Left kidney (tissue), 2 donors: ENCODE results near the gene SPOUT1. TPM values are rescaled to one million over a fixed set of nuclear protein-coding genes. Genes with fewer than 3 reads are reported as not detected.
"Not testable (repeated sequence)": the region's sequence is repeated elsewhere in the genome, so short reads cannot be mapped to it uniquely, and the experiment has no call there.

Source experiments
- DNase-seq: peaks from one replicate; pipeline ENCODE4 v3.0.0-alpha.2; 2013
- polyA plus RNA-seq: library from polyadenylated mRNA; unstranded; fragments of 120-200 nt; gene quantifications from one replicate; pipeline ENCODE4 v1.2.1, GENCODE V29; 2013; ENCODE audit not compliant: insufficient read length

SPOUT1 gene
- polyA plus RNA-seq, 1 donor: 35.3 TPM

DNA sequence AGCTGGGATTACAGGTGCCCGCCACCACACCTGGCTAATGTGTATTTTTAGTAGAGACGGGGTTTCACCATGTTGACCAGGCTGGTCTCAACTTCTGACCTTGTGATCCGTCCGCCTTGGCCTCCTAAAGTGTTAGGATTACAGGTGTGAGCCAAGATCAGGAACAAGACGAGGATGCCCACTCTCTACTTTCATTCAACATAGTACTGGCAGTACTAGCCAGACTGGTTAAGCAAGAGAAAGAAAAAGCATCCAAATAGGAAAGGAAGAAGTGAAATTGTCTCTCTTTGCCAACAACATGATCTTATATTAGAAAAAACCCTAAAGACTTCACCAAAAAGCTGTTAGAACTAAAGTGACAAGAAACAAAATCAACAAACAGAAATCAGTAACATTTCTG is 18.7 kb downstream of the SPOUT1 start:
- no peak for DNase-seq

DNA sequence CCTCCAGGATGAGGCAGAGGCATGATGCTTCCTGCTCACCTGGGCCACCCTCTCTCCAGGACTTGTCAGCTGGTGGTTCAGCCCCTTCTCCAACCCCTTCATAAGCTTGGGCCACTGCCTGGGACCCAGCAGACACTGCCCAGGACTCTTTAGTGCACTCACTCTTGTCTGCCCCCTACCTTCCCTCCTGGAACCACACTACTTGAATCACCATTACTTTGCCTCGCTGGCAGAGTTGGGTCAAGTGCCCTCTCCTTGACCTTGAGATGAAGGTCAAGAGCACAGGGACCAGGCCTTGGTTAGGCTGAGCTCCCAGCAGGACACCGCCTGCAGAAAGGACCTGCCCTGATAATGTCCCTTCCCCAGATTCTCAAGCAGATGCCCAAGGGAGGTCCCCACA is 19.8 kb downstream of the SPOUT1 start:
- DNase-seq: no peak

DNA sequence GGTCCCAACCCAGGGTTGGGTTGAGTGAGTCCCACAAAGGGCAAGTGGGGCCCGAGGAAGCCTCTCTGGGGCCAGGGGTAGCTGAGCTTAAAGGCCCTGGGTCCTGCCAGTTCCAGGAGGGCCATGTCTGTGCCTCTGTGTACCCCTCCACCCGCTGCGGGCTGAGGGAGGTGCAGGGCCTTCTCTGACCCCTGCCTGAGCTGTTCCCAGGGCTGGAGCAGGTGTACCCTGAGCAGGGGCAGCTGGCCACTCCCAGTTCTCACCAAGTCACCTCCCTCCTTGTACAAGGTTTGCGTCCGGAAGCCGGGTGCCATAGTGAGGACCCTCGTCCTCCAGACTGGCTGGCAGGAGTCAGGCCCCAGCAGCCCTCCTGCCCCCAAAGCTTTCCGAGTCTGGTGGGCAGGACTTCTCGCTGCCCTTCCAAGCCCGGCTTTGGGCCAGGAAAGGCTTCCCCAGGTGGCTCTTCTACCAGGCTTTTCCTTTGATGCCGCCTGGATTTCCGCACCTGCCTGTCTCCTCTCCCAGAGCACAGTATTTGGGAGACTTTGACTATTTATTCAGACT is 20.5 kb downstream of the SPOUT1 start:
- DNase-seq: no peak

DNA sequence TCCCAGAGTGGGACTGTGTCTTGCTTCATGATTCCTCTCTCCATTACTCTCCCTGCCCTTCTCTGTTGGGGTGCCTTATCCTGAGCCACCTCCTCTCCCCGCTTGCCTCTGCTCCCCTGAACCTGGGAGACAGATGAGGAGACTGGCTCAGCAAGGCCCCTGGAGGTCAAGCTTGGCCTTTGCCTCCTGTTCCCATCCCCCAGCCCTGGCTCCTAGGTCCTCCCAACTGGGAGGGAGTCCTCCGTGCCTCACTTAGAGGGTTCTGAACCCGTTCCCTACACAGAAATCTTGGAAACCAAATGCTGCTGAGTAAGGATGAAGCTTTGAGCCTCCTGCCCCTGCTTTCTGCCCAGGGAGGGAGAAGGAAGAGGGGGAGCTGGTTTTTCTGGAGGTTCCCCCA is 21.1 kb downstream of the SPOUT1 start:
- no peak for DNase-seq

DNA sequence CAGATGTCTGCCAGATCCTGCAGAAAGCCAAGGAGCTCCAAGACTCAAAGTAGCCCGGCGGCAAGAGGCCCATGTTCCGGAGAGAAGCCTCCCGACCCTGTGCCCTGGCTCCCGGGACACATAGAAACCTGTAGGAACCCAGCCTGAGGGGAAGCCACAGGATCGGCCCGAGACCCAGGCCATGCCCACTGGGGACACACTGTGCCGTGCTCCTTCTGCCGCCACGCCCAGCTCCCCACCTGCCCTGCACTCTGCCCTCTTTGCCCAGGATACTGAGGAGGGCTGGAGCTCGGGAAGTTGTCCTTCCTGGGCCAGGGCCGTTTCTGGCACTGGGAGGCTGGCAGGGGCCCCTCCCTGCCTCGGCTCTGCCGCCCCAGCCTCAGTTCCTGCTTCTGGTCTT is 21.8 kb downstream of the SPOUT1 start:
- DNase-seq: no peak

DNA sequence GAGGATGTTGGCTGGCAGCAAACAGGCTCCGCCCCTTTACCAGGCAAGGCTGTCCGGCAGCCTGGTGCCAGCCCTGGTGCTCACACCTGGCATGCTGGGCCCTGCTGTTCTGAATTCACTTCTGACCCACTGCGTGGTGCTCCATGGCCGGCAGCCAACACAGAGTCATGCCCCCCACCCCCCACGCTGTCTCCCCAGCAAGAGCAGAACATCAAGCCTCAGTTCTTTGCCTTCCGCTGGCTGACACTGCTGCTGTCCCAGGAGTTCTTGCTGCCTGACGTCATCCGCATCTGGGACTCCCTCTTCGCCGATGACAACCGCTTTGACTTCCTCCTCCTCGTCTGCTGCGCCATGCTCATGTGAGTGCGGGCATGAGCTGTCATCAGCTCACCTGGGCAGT is 23.9 kb downstream of the SPOUT1 start:
- DNase-seq: no peak

DNA sequence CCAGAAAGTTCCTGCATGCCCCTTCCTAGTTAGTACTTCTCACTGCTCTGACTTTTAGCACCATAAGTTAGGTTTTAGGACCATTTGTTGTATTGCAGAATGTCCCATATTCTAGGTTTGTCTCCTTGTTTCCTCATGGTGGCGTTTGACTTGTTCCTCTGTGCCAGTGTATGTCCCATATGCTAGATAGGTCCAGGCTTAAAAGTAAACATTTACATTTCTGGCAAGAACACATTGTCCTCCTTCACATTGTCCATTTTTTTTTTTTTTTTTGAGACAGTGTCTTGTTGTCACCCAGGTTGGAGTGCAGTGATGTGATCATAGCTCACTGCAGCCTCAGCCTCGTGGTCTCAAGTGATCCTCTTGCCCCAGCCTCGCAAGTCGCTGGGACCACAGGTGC is 27.1 kb downstream of the SPOUT1 start:
- DNase-seq: no peak

DNA sequence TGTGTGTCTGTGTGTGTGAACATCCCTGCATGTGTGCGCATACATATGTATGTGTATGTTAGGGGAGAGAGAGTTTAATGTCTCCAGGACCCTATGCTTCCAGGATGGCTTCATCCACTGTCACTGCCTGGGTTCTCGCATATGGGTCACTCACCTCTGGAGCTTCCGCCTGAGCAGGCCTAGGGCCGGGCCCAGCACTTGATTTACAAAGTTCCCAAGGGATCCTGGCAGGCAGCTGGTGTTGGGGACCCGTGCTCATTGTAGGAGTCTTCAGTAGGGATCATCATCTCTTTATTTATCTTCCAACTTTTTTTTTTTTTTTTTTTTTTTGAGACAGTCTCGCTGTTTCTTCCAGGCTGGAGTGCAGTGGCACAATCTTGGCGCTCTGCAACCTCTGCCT is 29.5 kb downstream of the SPOUT1 start:
- DNase-seq: no peak

DNA sequence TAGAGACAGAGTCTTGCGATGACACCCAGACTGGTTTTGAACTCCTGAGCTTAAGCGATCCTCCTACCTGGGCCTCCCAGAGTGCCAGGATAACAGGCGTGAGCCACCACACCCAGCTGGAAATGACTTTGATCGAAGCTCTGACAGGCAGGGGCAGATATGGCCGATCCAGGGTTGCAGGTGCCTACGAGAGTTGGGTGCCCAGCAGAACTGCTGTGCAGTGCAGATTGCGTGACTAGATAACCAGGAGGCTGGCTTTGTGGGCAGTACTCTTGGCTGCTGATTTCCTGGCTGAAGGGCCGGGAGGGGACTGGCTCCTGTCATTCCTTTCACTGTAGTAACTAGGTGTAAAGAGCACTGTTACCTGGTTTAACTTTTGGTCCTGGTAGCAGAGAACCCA is 30.7 kb downstream of the SPOUT1 start:
- no peak for DNase-seq

DNA sequence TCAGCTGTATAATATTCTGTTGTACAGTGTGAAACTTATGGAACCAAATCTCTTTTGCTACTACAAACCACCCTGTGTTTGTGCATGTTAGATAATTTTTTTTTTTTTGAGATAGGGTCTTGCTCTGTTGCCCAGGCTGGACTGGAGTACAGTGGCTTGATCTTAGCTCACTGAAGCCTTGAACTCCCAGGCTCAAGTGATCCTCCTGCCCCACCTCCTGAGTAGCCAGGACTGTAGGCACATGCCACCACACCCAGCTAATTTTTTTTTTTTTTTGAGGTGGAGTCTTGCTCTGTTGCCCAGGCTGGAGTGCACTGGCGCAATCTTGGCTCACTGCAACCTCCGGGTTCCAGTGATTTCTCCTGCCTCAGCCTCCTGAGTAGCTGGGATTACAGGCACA is 34.6 kb downstream of the SPOUT1 start:
- not testable (repeated sequence) for DNase-seq

DNA sequence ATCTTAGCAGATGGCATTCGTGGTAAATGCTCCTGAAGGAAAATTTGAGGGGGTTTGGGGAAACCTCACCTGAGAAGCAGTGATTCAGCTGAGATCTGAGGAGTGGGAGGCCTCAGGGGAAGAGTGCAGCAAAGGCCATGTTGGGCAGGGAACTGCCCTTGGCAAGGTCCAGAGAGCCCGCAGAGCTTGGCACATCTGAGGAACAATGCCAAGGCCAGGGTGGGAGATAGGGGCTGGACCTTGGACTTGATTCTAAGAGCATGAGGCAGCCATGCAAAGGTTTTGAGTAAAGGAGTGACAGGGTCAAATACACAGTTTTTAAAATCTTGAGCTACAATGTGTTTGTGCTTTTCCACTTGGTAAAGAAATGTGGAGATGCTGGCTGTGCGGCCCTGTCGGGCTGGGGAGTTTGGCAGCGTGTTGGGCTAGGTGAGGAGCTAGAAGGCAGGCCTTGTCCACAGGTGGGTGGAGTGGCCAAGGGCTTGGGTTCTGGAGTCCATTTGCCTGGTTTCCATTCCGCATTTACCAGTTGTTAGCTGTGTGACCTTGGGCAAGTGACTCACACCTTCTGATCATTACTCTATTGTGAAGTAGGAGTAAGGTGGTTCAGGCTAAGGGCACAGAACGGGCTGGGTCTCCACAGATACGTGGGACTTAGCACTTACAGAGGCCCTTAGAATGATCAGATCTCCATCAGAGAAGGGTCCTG is 36.5 kb downstream of the SPOUT1 start:
- DNase-seq: no peak

DNA sequence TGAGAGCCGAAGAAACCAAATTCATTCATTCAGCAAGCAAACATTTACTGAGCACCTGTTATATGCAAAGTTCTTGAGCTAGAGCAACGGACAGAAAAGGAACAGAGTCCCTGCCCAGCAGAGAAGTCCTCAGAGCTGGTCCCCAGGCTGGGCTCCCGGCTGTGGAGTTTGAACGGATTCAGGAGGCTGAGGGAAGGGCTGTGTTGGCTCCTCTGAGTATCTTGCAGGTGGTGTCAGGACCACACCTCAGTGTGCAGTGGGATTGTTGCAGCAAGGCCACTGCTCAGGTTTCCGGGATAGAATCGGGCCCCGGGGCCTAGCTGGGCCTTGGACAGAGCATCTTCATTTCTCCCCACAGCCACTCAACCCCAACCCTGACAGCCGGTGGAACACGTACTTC is 37.5 kb downstream of the SPOUT1 start:
- DNase-seq: no peak

DNA sequence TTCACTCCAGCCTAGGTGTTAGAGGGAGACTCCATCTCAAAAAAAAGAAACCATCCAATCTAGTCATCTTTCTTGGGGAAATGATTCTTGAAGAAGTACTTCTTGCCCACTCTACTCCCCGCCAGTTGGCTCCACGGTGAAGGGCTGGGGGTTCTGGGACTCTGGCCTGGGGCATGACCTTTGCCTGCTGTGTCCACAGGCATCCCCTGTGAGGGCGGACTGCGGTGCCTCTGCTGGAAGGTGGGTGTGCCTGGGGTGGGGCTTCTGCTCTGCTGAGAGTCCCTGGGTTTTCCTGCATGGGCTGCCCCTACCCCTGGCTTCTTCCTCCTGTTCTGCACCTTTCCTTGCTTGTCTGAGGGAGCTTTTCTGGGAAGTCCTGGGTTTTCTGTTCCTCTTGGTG is 39.1 kb downstream of the SPOUT1 start:
- DNase-seq: no peak

DNA sequence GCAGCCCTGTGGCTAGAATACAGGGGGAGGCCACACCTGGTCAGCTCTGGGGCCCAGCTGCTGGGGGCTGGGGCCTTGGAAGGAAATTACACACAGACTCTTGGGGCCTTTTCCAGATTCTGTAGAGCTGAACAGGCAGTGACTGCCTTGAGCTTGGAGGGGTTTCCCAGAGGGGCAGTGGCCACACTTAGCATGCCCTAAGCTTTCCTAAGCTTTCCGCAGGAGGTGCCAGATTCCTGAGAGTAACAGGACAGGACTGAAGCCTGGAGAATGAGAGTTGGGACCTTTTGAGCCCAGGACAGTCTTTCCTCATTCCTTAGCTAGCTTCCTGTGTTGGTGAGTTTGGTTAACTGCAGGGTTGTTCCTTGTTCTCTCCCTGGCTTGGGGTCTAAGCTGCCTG is 41.1 kb downstream of the SPOUT1 start:
- no peak for DNase-seq

DNA sequence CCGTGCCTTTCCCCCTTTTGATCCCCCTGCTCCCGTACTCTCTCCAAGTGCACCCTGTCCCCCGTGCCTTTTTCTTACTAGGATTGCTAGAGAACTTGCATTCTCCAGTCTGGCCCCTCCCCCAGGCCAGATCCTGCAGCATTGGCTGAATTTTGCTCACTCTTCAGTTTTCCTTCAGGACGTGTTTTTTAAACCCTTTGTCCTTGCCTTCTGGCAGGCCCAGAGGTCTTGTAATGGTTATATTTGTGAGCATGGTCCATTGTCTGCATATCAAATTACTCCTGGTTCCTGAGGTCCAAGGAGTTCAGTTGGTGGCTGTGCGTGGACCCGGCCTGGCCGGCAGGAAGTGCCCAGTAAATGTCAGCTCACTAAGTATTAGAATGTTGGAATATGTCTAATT is 41.9 kb downstream of the SPOUT1 start:
- DNase-seq: no peak

DNA sequence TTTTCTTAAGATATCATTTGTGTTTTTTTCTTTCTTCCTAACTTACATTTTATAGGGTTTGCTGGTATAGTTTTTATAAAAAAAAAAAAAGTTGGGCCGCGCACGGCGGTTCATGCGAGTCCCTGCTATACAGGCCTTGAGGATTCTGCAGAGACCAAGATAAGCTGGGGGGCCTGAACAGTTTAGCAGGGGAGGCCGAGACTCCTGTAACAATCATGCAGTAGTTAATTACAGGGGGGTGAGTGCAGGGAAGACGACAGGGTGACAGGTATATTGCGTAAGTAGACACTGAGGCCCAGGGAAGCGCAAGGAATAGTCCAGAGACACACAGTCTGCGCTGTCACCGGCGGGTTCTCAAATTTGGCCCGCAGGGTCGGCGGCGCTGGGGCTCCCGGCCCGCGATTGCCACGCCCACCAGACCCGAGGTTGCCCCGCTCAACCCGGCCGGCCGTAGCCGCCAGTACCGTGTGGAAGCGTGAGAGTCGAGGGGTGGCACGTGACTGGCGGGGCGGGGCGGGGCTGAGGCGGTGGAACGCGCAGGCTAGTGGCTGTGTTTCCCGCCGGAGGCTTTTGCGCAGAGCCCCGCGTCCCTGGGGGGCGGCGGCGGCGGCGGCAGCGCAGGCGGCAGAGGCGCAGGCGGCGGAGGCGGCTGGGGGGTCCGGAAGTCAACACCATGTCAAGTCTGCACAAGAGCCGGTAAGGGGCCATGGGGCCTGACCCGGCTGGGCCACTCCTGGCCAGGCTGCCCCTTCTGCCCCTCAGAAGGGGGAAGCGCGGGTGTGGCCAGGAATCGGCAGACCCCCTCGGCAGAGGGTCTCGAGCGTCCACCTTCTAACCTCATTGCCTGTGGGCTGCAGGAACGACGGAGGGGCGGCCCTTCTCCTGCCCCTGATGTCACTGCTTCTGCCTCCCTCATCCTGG is 42.7 kb downstream of the SPOUT1 start, which contains the start of gene TBC1D13:
TSS of gene TBC1D13 (plus strand) at position 573 of the 921 bp plus-strand sequence. CDS start at position 674, 101 bp downstream.
- peak; percentile 74 for DNase-seq

DNA sequence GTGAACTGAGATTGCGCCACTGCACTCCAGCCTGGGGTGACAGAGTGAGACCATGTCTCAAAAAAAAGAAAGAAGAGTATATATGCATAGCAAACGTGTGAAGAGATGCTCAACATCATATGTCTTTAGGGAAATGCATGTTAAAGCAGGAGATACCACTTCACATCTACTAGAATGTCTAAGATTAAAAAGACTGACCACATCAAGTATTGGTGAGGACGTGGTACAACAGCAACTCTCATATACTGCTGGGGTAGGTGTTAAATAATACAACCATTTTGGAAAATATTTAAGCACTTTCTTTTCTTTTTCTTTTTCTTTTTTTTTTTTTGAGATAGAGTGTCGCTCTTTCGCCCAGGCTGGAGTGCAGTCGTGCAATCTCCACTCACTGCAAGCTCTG is 44.2 kb downstream of the SPOUT1 start:
- no peak for DNase-seq

DNA sequence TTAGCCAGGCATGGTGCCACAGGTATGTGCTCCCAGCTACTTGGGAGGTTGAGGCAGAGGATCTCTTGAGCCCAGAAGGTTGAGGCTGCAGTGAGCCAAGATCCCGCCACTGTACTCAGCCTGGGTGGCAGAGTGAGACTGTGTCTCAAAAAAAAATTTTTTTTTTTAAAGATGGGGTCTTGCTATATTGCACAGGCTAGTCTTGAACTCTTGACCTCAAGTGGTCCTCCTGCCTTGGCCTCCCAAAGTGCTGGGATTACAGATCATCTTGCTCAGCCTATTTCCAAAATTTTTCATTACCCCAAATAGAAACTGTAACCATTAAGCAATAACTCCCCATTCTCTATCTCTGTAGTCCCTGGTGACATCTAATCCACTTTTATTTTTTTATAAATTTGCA is 46.9 kb downstream of the SPOUT1 start:
- no peak for DNase-seq

DNA sequence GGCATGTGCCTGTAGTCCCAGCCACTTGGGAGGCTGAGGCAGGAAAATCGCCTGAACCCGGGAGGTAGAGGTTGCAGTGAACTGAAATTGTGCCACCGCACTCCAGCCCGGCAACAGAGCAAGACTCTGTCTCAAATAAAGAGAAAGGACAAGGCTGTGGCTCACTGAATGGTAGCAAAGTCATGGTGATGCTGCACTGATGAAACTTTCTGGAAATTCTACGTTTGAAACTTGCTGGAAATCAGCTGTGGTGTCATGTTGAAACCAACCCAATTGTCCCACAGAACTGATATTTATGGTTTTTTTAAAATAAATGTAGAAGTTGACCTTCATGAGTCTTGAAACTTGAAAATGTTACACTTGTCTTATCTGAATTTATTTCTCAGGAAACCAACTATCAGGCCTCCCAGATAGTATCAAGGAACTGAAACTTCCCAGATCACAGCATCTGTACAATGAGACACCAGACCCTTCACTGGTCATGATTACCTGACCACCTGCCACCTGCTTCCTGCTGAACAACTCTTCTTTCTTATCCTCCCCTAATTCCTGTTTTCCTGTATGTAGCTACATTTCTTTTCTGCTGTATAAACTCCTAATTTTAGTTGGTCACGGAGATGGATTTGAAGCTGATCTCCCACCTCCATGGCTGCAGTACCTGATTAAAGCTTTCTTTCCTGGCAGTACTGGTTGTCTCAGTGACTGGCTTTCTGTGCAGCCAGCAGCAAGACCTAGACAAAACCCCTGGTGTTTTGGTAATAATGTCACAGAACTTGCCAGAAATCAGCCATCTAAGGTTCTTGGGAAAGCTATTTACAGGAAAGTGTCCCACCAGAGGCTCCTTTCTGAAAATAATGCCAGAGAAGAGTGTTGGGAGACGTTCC is 48.2 kb downstream of the SPOUT1 start:
- no peak for DNase-seq

DNA sequence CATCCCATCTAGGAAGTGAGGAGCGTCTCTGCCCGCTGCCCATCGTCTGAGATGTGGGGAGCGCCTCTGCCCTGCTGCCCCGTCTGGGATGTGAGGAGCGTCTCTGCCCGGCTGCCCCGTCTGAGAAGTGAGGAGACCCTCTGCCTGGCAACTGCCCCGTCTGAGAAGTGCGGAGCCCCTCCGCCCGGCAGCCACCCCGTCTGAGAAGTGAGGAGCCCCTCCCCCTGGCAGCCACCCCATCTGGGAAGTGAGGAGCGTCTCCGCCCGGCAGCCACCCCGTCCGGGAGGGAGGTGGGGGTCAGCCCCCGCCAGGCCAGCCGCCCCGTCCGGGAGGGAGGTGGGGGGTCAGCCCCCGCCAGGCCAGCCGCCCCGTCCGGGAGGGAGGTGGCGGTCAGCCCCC is 49.5 kb downstream of the SPOUT1 start:
- not testable (repeated sequence) for DNase-seq

DNA sequence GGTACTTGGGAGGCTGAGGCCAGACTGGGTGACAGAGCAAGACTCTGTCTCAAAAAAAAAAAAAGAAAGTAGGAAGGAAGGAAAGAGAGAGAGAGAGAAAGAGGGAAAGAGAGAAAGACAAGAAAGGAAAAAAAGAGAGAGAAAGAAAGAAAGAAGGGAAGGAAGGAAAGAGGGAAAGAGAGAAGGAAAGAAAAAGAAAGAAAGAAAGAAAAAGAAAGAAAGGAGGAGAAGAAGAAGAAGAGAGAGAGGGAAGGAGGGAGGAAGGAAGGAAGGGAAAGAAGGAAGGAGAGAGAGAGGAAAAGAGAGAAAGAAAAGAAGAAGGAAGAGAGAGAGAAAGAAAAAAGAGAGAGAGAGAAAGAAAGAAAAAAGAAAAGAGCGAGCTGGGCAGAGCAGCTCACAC is 54.8 kb downstream of the SPOUT1 start:
- no peak for DNase-seq

DNA sequence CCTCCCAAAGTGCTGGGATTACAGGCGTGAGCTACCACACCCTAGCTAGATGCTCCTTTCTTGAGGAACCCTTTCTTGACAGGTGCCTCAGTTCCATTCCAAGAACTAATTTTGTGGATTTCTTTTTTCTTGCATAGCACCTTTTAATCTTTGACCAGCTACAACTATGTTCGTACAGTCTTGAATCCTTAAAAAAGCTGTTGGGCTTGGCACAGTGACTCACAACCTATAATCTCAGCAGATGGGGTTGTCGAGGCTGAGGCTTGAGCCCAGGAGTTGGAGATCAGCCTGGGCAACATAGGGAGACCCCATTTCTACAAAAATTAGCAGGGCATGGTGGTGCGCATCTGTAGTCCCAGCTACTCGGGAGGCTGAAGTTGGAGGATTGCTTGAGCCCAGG is 56.5 kb downstream of the SPOUT1 start:
- DNase-seq: no peak
